SK-N-SH treated with all-trans-retinoic acid at 6 μM for 48 hours (cell line): ENCODE data around the gene C19orf44.
"Not testable (repeated sequence)": the region's sequence is repeated elsewhere in the genome, so short reads cannot be mapped to it uniquely, and the experiment has no call there.

Experiments
- ATAC-seq: fragments of 200-7000 bp; cut with Tn5 transposase; 3 replicates; pipeline ENCODE4 v1.9.1; 2020; ENCODE audit warnings: mild to moderate bottlenecking, moderate library complexity
- ARNTL ChIP-seq: fragments of 450-650 bp; formaldehyde crosslinking; IDR thresholded peaks from 2 replicates; pipeline ENCODE4 v1.5.0; 2020; ENCODE audit warnings: low read depth, mild to moderate bottlenecking, moderate library complexity, borderline replicate concordance
- BACH2 ChIP-seq: fragments of 250-450 bp; sonication (Bioruptor Pico); IDR thresholded peaks from 2 replicates; pipeline ENCODE4 v1.9.0; 2021; ENCODE audit warnings: mild to moderate bottlenecking, borderline replicate concordance
- CREB5 ChIP-seq: fragments of 250-450 bp; sonication (Bioruptor Pico); IDR thresholded peaks from 2 replicates; pipeline ENCODE4 v1.5.1; 2020; ENCODE audit warnings: low read depth, mild to moderate bottlenecking, moderate library complexity
- CSDC2 ChIP-seq: fragments of 250-450 bp; sonication (Bioruptor Pico); IDR thresholded peaks from 2 replicates; pipeline ENCODE4 v1.5.0; 2020; ENCODE audit warnings: mild to moderate bottlenecking, moderate library complexity
- CSRNP3 ChIP-seq: fragments of 250-450 bp; sonication (Bioruptor Pico); IDR thresholded peaks from 2 replicates; pipeline ENCODE4 v1.5.1; 2021; ENCODE audit warnings: mild to moderate bottlenecking, moderate library complexity
- ESRRG ChIP-seq: fragments of 250-450 bp; sonication (Bioruptor Pico); IDR thresholded peaks from 2 replicates; pipeline ENCODE4 v1.6.1; 2021; ENCODE audit warnings: mild to moderate bottlenecking
- ISL1 ChIP-seq: fragments of 250-450 bp; sonication (Bioruptor Pico); IDR thresholded peaks from 2 replicates; pipeline ENCODE4 v2.1.2; 2022; ENCODE audit warnings: mild to moderate bottlenecking, moderate library complexity
- OSR1 ChIP-seq: fragments of 250-450 bp; sonication (Bioruptor Pico); IDR thresholded peaks from 2 replicates; pipeline ENCODE4 v1.8.0; 2022; ENCODE audit warnings: moderate library complexity, mild to moderate bottlenecking, inconsistent platforms
- PATZ1 ChIP-seq: fragments of 250-450 bp; sonication (Bioruptor Pico); IDR thresholded peaks from 2 replicates; pipeline ENCODE4 v1.8.0; 2020; ENCODE audit warnings: mild to moderate bottlenecking, moderate library complexity, borderline replicate concordance
- POU6F1 ChIP-seq: fragments of 250-450 bp; sonication (Bioruptor Pico); IDR thresholded peaks from 2 replicates; pipeline ENCODE4 v1.8.0; 2021; ENCODE audit warnings: low read depth, mild to moderate bottlenecking, moderate library complexity, borderline replicate concordance
- PPARA ChIP-seq: fragments of 250-450 bp; sonication (Bioruptor Pico); IDR thresholded peaks from 2 replicates; pipeline ENCODE4 v1.5.0; 2020; ENCODE audit warnings: mild to moderate bottlenecking, borderline replicate concordance
- RARB ChIP-seq: fragments of 250-450 bp; sonication (Bioruptor Pico); IDR thresholded peaks from 2 replicates; pipeline ENCODE4 v1.8.0; 2021; ENCODE audit warnings: mild to moderate bottlenecking, moderate library complexity
- SNAI2 ChIP-seq: fragments of 250-450 bp; sonication (Bioruptor Pico); IDR thresholded peaks from 2 replicates; pipeline ENCODE4 v1.5.0; 2020; ENCODE audit warnings: mild to moderate bottlenecking, moderate library complexity
- TCF4 ChIP-seq: fragments of 250-450 bp; sonication (Bioruptor Pico); IDR thresholded peaks from 2 replicates; pipeline ENCODE4 v1.8.0; 2021; ENCODE audit warnings: mild to moderate bottlenecking, moderate library complexity, borderline replicate concordance
- TOX ChIP-seq: fragments of 250-450 bp; sonication (Bioruptor Pico); IDR thresholded peaks from 2 replicates; pipeline ENCODE4 v1.8.0; 2021; ENCODE audit warnings: mild to moderate bottlenecking, moderate library complexity, borderline replicate concordance
- ZC3H10 ChIP-seq: fragments of 250-450 bp; sonication (Bioruptor Pico); IDR thresholded peaks from 2 replicates; pipeline ENCODE4 v1.5.1; 2021; ENCODE audit warnings: mild to moderate bottlenecking, moderate library complexity
- ZFP3 ChIP-seq: fragments of 250-450 bp; sonication (Bioruptor Pico); IDR thresholded peaks from 2 replicates; pipeline ENCODE4 v1.5.0; 2020; ENCODE audit warnings: mild to moderate bottlenecking, moderate library complexity
- ZNF565 ChIP-seq: fragments of 450-650 bp; formaldehyde crosslinking; conservative IDR thresholded peaks from 2 replicates; pipeline ENCODE4 v1.5.0; 2020; ENCODE audit warnings: low read depth, mild to moderate bottlenecking, moderate library complexity
- ZNF70 ChIP-seq: fragments of 450-650 bp; formaldehyde crosslinking; IDR thresholded peaks from 2 replicates; pipeline ENCODE4 v1.5.0; 2020; ENCODE audit warnings: mild to moderate bottlenecking, moderate library complexity
- ZNF8 ChIP-seq: fragments of 450-650 bp; formaldehyde crosslinking; IDR thresholded peaks from 2 replicates; pipeline ENCODE4 v1.5.0; 2020; ENCODE audit warnings: mild to moderate bottlenecking, moderate library complexity

The C19orf44 gene

GRCh38 chr19:16467581-16467980 is 28.6 kb upstream of the C19orf44 start:
- no peak for ATAC-seq
- TF ChIP-seq TOX, result no peak
- TF ChIP-seq TCF4, result 0 out of 2 replicates have a peak, but pooled peaks have one; percentile 28
- TF ChIP-seq, all 23 proteins: peak for 1

- TF ChIP-seq ZNF565 (no peak), ESRRG (CRISPR knock-in tag) (no peak), CSRNP3 (CRISPR knock-in tag) (no peak), RARB (no peak), ZFP3 (no peak), PPARA (CRISPR knock-in tag) (no peak), BACH2 (CRISPR knock-in tag) (no peak), ISL1 (no peak), PATZ1 (CRISPR knock-in tag) (no peak), CREB5 (CRISPR knock-in tag) (no peak), ZC3H10 (CRISPR knock-in tag) (no peak), ZNF70 (CRISPR knock-in tag) (no peak), OSR1 (CRISPR knock-in tag) (no peak), CSDC2 (no peak)
- no peak for ATAC-seq
These were observed 25.7 kb upstream of the C19orf44 start for GRCh38 chr19:16470541-16470910.

GRCh38 chr19:16470911-16471811 is 25.0 kb upstream of the C19orf44 start:
- TF ChIP-seq ESRRG (CRISPR knock-in tag), result no peak
- no peak for TF ChIP-seq CREB5 (CRISPR knock-in tag)
- no peak for TF ChIP-seq PPARA (CRISPR knock-in tag)
- no peak for TF ChIP-seq ARNTL (CRISPR knock-in tag)
- no peak for TF ChIP-seq POU6F1
- no peak for TF ChIP-seq ZFP3
- TF ChIP-seq ISL1, result no peak
- TF ChIP-seq TOX, result no peak
- TF ChIP-seq ZNF70 (CRISPR knock-in tag), result no peak
- no peak for TF ChIP-seq ZNF8 (CRISPR knock-in tag)
- TF ChIP-seq BACH2 (CRISPR knock-in tag), result no peak
- no peak for TF ChIP-seq CSDC2
- TF ChIP-seq SNAI2 (CRISPR knock-in tag), result no peak
- no peak for TF ChIP-seq CSRNP3 (CRISPR knock-in tag)
- no peak for TF ChIP-seq ZNF565
- TF ChIP-seq TCF4, result no peak
- TF ChIP-seq, all 23 proteins: peak for 0
- peak; percentile 24 for ATAC-seq

- ATAC-seq, result not testable (repeated sequence)
These were observed 23.7 kb upstream of the C19orf44 start for GRCh38 chr19:16472559-16472899.
